Limb (tissue), 2 donors: Measurements from ENCODE around the gene TMEM80.
A peak's percentile ranks its signal among the peaks of the same experiment; 100 is the strongest.

Source experiments
- DNase-seq, 2 donors: peaks; one replicate each; pipeline ENCODE4 v3.0.0-alpha.2; 2016; ENCODE audit errors: extremely low spot score in 2 of 2

The TMEM80 gene

DNA sequence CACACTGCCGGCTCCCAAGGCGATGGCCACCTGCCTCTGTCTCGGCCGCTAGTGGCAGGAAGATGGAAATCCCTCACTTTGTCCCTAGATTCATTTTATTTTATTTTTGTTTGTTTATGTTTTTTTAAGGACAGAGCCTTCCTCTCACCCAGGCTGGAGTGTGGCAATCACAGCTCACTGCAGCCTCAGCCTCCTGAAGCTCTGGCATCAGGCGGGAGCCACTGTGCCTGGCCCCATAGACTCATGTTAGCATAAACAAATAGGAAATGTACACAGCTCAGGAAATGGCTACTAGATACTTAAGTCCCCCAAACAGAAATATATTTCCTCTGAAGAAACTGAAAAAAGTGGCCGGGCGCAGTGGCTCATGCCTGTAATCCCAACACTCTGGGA, 3.5 kb downstream of the TMEM80 start:
- no peak for DNase-seq

GRCh38 chr11:699753-700152, 4.1 kb downstream of the TMEM80 start:
- DNase-seq: no peak

GRCh38 chr11:701741-702461, 6.3 kb downstream of the TMEM80 start:
- no peak for DNase-seq

DNA sequence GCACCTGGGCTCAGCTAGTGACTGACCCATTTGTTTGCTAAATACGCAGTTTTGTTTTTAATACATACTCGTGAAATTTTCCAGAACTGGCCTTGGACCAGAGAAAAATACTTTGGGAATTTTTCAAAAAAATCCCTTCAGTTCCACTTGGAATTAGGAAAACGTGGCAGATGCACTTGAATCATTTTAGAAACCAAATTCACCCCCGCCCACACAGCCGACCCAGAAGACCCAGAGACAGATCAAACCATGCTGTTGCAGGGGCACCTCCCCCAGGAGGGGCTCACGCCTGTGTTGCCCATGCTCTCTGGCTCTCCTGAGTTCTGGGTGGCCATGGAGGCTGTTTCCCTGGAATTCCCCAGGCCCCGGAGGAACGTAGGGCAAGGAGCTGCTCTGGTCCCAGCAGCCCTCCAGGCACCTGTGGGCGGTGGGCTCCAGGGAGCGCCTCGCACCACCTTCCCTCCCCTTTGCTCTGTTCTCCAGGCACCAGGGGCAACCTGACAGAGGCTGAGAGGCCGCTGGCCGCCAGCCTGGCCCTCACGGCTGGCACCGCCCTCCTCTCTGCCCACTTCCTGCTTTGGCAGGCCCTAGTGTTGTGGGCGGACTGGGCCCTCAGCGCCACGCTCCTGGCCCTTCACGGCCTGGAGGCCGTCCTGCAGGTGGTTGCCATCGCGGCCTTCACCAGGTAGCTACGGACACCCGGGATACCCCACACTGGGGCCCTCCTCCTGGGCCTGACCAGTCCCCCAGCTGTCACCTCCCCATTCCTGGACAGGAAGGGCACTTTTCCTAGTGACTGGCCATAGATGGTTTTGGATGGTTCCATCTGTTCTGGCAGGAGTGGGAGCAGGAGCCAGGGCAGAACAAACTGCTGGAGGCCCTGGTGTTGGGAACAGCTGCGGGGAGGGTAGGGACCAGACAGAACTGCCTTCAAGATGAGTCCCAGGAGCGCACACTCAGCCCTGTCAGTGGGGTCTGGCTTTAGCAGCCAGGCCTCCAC, 7.1 kb downstream of the TMEM80 start:
- no peak for DNase-seq

GRCh38 chr11:703506-703905, 7.9 kb downstream of the TMEM80 start:
- no peak for DNase-seq

- DNase-seq: no peak
These were observed 8.6 kb downstream of the TMEM80 start for GRCh38 chr11:704228-704674.

- DNase-seq: no peak
These were observed 9.4 kb downstream of the TMEM80 start for GRCh38 chr11:704781-705645.

DNA sequence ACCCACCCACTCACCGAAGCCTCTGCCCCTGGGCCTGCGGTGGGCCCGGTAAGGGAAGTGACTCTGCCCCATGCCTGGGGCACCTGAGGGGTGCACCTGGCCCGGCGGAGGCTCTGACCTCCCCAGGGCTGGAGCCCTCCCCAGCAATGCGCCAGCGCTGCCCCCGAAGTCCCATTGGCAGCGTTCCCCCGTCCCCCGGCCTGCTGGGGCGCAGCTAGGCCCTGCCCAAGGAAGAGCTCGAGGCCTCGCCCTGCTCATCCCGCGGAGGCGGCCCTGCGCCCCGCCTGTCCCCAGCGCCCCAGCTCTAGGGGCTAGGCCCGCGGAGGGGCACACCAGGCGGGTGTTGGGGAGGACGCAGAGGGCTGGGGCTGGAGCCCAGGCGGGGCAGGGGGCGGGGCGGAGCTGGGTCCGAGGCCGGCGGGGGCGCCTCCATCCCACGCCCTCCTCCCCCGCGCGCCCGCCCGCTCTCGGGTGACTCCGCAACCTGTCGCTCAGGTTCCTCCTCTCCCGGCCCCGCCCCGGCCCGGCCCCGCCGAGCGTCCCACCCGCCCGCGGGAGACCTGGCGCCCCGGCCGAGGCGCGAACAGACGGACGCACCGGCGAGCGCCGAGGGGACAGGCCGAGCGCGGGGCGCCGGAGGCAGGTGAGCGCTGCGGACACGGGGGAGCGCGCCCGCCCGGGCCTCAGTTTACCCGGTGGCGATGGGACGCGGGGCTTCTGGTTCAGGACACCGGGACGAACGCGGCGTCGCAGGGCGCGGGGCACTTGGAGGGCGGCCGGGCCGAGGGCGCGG, 10.2 kb downstream of the TMEM80 start, which contains the start of gene EPS8L2:
TSS of gene EPS8L2 (plus strand) at position 586 of the 793 bp plus-strand sequence. CDS start 3,177 bp downstream, outside the sequence.
- DNase-seq: no peak

GRCh38 chr11:706439-706956, 10.9 kb downstream of the TMEM80 start:
- DNase-seq: no peak

DNA sequence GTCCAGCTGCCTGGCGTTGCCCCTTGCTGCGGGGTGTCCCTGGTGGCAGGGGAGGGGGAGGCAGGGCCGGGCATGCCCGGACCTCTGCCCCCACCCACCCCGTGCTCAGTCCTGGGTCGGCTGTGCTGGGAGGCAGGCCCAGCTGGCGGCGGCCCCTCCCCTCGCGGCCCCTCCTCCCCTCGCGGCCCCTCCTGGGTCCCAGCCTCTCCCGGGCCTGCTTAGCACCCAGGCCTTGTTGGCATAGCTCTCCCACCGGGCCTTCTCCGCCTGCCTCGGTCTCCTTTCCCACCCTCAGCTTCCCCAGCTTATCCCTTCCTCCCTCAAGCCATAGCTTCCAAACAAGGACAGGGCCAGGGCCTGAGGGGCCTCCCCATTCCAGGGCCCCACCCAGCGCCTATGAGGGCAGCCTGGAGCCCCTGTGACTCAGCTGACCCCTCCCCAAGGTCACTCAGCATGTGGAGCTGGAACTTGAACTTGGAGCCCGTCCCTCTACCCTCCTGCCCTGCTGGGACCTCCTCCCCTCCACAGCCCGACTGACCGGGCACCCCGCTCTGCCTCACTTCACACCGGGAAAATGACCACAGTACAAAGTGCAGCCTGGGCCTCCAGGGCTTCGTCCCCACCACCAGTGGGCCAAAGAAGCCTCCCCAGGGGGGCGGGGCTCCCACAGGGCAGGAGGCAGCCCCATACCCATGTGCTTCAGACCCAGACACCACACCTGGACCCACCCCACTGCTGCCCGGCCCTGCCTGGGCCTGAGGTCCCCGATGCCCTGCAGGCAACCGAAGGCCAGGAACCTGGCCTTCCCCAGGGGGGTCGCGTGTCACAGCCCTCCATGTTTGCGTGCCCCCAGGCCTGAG, 11.6 kb downstream of the TMEM80 start:
- DNase-seq: no peak

- DNase-seq: no peak
These were observed 12.3 kb downstream of the TMEM80 start for GRCh38 chr11:707817-708420.

- DNase-seq: no peak
These were observed 12.9 kb downstream of the TMEM80 start for GRCh38 chr11:708511-708910.

- no peak for DNase-seq
These were observed 13.7 kb downstream of the TMEM80 start for GRCh38 chr11:709109-709997.

GRCh38 chr11:714436-714835, 18.8 kb downstream of the TMEM80 start:
- no peak for DNase-seq

GRCh38 chr11:719214-720016, 23.8 kb downstream of the TMEM80 start:
- no peak for DNase-seq

GRCh38 chr11:720017-720641, 24.5 kb downstream of the TMEM80 start:
- DNase-seq: peak in 1 of 2 donors; percentile 27
